AG09319 (cell line): ENCODE results near the gene IQCH.

Experiments used
- DNase-seq: peaks from one replicate; pipeline ENCODE4 v3.0.0-alpha.2; 2010; ENCODE audit warnings: low read depth; ENCODE audit errors: extremely low read depth
- CTCF ChIP-seq: IDR thresholded peaks from 2 replicates; pipeline ENCODE4 v1.5.1; 2011; ENCODE audit warnings: low read depth, mild to moderate bottlenecking, inconsistent platforms, low read length, moderate library complexity

Gene IQCH

GRCh38 chr15:67216859-67217258, 37.7 kb upstream of the IQCH start:
- no peak for DNase-seq
- no peak for TF ChIP-seq CTCF

- TF ChIP-seq CTCF: no peak
- no peak for DNase-seq
Observed at GRCh38 chr15:67218428-67218827, 36.2 kb upstream of the IQCH start.

GRCh38 chr15:67219288-67219687, 35.3 kb upstream of the IQCH start:
- TF ChIP-seq CTCF: no peak
- DNase-seq: no peak

- no peak for DNase-seq
Observed at GRCh38 chr15:67224889-67225288, 29.7 kb upstream of the IQCH start.

GRCh38 chr15:67225336-67225735, 29.2 kb upstream of the IQCH start:
- no peak for TF ChIP-seq CTCF
- DNase-seq: no peak

More at GRCh38 chr15:67224889-67225288, 29.7 kb upstream of the IQCH start:
- TF ChIP-seq CTCF: no peak

GRCh38 chr15:67227431-67227830, 27.2 kb upstream of the IQCH start:
- DNase-seq: no peak
- TF ChIP-seq CTCF: no peak

GRCh38 chr15:67227846-67228245, 26.7 kb upstream of the IQCH start:
- no peak for DNase-seq
- no peak for TF ChIP-seq CTCF

- DNase-seq: no peak
- no peak for TF ChIP-seq CTCF
Observed at GRCh38 chr15:67228286-67228685, 26.3 kb upstream of the IQCH start.
